22Rv1 (cell line): ENCODE measurements around the gene UNC13B.
A peak's percentile ranks its signal among the peaks of the same experiment; 100 is the strongest.

Experiments used
- H3K27ac ChIP-seq: fragments of 450-650 bp; 2 replicates; pipeline ENCODE4 v1.5.1; 2017
- CTCF ChIP-seq: fragments of 450-650 bp; IDR thresholded peaks from 2 replicates; pipeline ENCODE4 v1.5.1; 2017; ENCODE audit warnings: mild to moderate bottlenecking
- ZFX ChIP-seq: fragments of 450-650 bp; IDR thresholded peaks from 2 replicates; pipeline ENCODE4 v1.6.1; 2017; ENCODE audit warnings: antibody characterized with exemption, borderline replicate concordance

Gene UNC13B

GRCh38 chr9:35254984-35255857, 93.4 kb downstream of the UNC13B start:
- peak overlapping the region; percentile 47 for H3K27ac ChIP-seq
- TF ChIP-seq CTCF = no peak
- no peak for TF ChIP-seq ZFX

- peak overlapping the region; percentile 97 for H3K27ac ChIP-seq
- no peak for TF ChIP-seq CTCF
- no peak for TF ChIP-seq ZFX
These were observed 96.3 kb downstream of the UNC13B start for GRCh38 chr9:35257986-35258659.

GRCh38 chr9:35258660-35259474, 97.1 kb downstream of the UNC13B start:
- peak overlapping the region; percentile 97 for H3K27ac ChIP-seq
- TF ChIP-seq CTCF = peak; percentile 94
- no peak for TF ChIP-seq ZFX

GRCh38 chr9:35260186-35260585, 98.4 kb downstream of the UNC13B start:
- H3K27ac ChIP-seq = peak overlapping the region; percentile 97; the same call in 1 of the 2 replicates
- TF ChIP-seq CTCF = no peak
- no peak for TF ChIP-seq ZFX

- H3K27ac ChIP-seq = no peak overlapping the region
- TF ChIP-seq ZFX (no peak), CTCF (no peak)
These were observed 100.3 kb downstream of the UNC13B start for GRCh38 chr9:35262064-35262463.

- H3K27ac ChIP-seq = no peak overlapping the region
- TF ChIP-seq CTCF = no peak
- TF ChIP-seq ZFX = no peak
These were observed 105.9 kb downstream of the UNC13B start for GRCh38 chr9:35267710-35268109.
